C4-2B (cell line): ENCODE measurements around the gene ANKRD63.

Experiments used
- H3K27ac ChIP-seq: fragments of 450-650 bp; 2 replicates; pipeline ENCODE4 v1.5.1; 2017
- ZFX ChIP-seq: fragments of 450-650 bp; IDR thresholded peaks from 2 replicates; pipeline ENCODE4 v1.6.1; 2017
- TF ChIP-seq, protein P1 (sequence below): fragments of 450-650 bp; conservative IDR thresholded peaks from 2 replicates; pipeline ENCODE4 v1.5.1; 2017; ENCODE audit warnings: mild to moderate bottlenecking

ANKRD63 gene

DNA sequence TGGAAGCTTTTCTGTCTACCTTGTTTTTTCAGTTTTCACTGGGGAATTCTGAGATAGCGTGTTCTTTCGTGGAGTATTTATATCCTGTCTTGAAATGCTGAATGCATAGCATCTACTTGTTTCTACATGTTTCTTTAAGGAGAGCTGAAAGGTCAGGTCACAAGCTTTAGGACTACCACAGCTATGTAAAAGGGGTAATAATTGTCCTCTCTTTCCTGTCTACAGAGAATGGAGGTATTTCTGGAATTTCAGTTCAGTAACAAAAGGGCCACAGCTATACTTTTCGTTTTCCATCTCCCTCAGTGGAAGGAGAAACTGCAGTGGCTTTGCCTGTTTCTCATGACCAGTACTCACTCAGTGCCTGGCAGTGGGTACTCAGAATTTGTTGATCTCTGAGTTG is 45.3 kb upstream of the ANKRD63 start:
- H3K27ac ChIP-seq = no peak overlapping the region
- TF ChIP-seq ZFX = no peak
- TF ChIP-seq, protein P1, sequence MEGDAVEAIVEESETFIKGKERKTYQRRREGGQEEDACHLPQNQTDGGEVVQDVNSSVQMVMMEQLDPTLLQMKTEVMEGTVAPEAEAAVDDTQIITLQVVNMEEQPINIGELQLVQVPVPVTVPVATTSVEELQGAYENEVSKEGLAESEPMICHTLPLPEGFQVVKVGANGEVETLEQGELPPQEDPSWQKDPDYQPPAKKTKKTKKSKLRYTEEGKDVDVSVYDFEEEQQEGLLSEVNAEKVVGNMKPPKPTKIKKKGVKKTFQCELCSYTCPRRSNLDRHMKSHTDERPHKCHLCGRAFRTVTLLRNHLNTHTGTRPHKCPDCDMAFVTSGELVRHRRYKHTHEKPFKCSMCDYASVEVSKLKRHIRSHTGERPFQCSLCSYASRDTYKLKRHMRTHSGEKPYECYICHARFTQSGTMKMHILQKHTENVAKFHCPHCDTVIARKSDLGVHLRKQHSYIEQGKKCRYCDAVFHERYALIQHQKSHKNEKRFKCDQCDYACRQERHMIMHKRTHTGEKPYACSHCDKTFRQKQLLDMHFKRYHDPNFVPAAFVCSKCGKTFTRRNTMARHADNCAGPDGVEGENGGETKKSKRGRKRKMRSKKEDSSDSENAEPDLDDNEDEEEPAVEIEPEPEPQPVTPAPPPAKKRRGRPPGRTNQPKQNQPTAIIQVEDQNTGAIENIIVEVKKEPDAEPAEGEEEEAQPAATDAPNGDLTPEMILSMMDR = no peak

DNA sequence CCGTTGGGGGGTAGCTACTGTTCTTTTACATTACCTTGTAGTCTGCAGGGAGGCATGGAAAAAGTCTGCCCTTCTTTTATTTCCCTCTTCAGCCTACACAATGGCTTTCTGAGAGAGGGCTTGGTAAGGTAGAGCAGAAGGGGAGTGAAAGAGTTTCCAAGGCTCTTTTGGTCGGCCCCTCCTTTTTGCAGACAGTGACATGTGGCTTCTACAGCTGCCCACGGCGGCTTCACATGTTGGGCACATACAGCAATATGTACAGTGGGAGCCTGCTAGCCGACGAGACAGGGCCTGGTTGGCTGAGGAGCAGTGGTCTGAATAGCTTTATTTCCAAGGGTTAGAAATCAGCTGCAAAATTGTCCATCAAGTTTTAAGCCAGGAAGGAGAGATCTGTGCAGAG is 44.6 kb upstream of the ANKRD63 start:
- no peak overlapping the region for H3K27ac ChIP-seq
- no peak for TF ChIP-seq ZFX
- TF ChIP-seq, protein P1 = no peak

DNA sequence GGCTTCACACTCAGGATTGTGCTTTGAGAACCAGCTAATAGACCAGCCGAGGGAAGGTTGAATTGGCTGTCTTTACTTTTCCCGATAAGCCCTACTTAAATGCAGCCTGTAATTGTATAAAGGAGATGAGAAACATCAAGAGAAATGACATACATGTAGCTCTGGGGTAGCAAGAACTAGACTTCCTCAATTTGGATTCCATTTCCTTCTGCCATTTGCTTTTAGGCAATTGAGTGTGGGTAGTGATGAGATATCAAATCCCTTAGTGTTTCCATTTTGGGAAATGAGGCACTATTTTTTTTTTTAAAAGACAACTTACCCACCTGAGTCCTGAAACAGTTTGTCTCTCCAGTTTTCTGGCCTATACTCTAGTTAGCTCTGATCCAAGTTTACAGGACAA is 42.8 kb upstream of the ANKRD63 start:
- no peak for TF ChIP-seq ZFX
- TF ChIP-seq, protein P1 = no peak
- no peak overlapping the region for H3K27ac ChIP-seq

DNA sequence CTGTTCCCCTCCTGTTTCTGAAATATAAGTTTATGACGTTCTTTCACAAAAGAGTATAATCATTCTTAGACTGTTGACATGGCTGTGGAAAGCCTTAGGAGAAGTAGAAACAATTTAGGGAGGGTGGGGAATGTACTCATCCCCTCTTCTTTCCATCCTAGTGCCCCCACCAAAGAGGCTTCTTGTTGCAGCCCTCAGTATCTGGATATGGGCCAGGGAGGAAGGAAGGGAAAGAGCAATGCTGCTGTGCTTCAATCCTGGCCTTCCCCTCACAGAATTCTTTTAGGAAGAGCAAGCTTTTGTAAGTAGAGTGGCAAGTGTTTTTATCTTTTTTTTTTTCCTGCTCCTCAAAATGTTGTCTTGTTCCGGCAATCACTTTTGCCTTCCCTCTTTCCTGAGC is 42.3 kb upstream of the ANKRD63 start:
- H3K27ac ChIP-seq = no peak overlapping the region
- no peak for TF ChIP-seq ZFX
- TF ChIP-seq, protein P1 = no peak

DNA sequence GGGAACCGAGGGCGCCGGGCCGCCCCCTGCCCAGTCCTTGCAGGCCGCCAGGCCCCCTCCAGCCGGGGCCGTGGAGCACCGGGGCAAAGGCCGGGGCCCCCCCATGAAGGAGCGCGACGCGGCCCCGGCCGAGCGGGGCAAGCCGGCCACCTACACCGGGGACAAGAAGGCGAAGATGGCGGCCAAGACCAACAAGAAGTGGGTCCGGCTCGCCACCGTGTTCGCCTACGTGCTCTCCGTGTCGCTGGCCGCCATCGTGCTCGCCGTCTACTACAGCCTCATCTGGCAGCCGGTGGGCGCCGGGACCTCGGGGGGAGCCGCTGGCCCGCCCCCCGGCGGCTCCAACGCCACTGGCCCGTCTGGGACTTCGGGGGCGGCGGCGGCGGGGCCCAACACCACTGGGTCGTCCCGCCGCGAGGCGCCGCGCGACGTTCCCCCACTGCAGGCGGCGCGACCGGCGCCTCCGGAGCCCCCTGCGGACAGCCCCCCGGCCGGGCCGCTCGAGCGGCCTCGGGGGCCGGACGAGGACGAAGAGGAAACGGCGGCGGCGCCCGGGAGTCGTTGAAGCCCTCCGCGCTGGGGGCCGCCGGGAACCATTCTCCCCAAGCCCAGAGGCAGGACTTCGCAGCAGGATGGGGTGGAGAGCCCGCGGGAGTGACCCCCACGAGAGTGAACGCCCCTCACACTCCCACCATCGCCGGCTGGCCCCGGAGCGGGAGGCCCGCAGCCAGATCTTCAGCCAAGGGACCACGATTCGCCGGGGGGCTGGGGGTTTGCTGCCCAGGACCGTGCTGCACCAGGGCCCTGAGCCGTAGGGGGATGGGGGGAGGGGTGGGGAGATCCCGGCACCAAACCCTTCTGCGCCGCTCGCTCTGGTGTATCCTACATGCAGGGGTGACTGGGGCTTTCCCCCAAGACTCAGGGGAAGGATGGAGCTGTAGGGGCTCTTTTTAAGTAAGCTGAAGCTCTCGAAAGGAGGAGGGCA is 41.4 kb upstream of the ANKRD63 start:
- peak overlapping the region; percentile 80 for H3K27ac ChIP-seq
- TF ChIP-seq, protein P1 = no peak
- TF ChIP-seq ZFX = peak; percentile 63

DNA sequence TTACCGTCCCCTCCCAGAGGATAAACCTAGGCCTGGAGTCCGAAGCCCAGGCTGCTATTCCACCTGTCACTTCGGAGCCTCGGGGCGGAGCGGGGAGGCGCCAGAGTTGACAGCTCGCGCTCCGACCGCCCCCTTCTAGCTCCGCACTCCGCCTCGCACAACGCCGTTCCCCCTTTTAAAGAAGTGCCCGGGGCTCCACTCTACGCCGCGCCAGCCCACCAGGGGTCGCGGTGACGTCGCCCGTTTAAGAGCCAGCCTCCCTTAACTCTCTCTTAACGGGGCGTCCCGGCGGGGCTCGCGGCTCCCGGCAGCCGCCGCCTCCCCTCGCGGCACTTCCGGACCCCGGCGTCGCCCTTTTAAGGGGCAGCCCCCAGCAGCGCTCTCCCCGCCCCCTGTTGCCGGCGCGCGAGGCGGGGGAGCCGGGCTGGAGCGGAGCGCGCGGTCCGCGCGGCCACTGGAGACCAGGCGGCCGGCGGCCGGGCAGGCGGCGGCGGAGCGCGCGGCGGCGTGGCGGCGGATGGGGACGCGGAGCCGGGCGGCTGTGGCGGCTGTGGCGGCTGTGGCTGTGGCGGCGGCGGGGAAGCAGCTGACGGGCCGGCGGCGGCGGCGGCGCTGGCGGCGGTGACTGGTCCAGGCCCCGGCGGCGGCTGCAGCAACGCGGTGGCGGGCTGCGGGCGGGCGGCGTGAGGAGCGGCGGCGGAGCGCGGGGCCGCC is 40.5 kb upstream of the ANKRD63 start, which contains the start of gene INAFM2:
INAFM2 (plus strand) TSS at position 454 of the 714 bp plus-strand sequence. CDS start 364 bp downstream, outside the sequence.
- peak within 1 kb of the TSS; percentile 80 for H3K27ac ChIP-seq
- peak; percentile 74 for TF ChIP-seq ZFX
- TF ChIP-seq, protein P1 = peak; percentile 51
